Activated naive CD4-positive, alpha-beta T cell (primary cell): Measurements from ENCODE around the gene ZPR1.
"Not testable (repeated sequence)": the region's sequence is repeated elsewhere in the genome, so short reads cannot be mapped to it uniquely, and the experiment has no call there.

Experiments
- DNase-seq, 4 experiments: peaks; one replicate each; lab custom pipeline; 2025; lab: John Stamatoyannopoulos, UW

ZPR1 gene

GRCh38 chr11:116756044-116756443, 31.8 kb downstream of the ZPR1 start:
- not testable (repeated sequence) for DNase-seq

GRCh38 chr11:116750070-116750718, 37.6 kb downstream of the ZPR1 start:
- DNase-seq: no peak

GRCh38 chr11:116742104-116742503, 45.7 kb downstream of the ZPR1 start:
- no peak for DNase-seq

- no peak for DNase-seq
These were observed 47.1 kb downstream of the ZPR1 start for GRCh38 chr11:116740741-116741140.

- DNase-seq: no peak
These were observed 48.8 kb downstream of the ZPR1 start for GRCh38 chr11:116738975-116739374.

- DNase-seq: no peak
These were observed 51.1 kb downstream of the ZPR1 start for GRCh38 chr11:116736763-116737162.

GRCh38 chr11:116733969-116734508, 53.8 kb downstream of the ZPR1 start:
- no peak for DNase-seq

- DNase-seq: no peak
These were observed 54.6 kb downstream of the ZPR1 start for GRCh38 chr11:116733043-116733755.

GRCh38 chr11:116732271-116733042, 55.4 kb downstream of the ZPR1 start:
- DNase-seq: peak in 3 of 4 experiments; percentile 6 to 35 (median 17)

GRCh38 chr11:116731821-116732220, 56.0 kb downstream of the ZPR1 start:
- DNase-seq: no peak

- no peak for DNase-seq
These were observed 56.6 kb downstream of the ZPR1 start for GRCh38 chr11:116731097-116731761.

GRCh38 chr11:116730601-116731000, 57.2 kb downstream of the ZPR1 start:
- no peak for DNase-seq

- DNase-seq: no peak
These were observed 57.6 kb downstream of the ZPR1 start for GRCh38 chr11:116730241-116730561.

GRCh38 chr11:116729501-116730240, 58.2 kb downstream of the ZPR1 start:
- no peak for DNase-seq

- DNase-seq: no peak
These were observed 59.8 kb downstream of the ZPR1 start for GRCh38 chr11:116727990-116728389.

GRCh38 chr11:116725434-116726221, 62.2 kb downstream of the ZPR1 start:
- DNase-seq: no peak

- no peak for DNase-seq
These were observed 63.0 kb downstream of the ZPR1 start for GRCh38 chr11:116724813-116725212.
